IPS DF 19.7 (cell line): ENCODE measurements around the gene PDE3B.
"Not testable (repeated sequence)": the region's sequence is repeated elsewhere in the genome, so short reads cannot be mapped to it uniquely, and the experiment has no call there.

Experiments
- DNase-seq: peaks from one replicate; pipeline ENCODE4 v3.0.0-alpha.2; 2013; ENCODE audit warnings: low read depth, low spot score

The PDE3B gene

DNA sequence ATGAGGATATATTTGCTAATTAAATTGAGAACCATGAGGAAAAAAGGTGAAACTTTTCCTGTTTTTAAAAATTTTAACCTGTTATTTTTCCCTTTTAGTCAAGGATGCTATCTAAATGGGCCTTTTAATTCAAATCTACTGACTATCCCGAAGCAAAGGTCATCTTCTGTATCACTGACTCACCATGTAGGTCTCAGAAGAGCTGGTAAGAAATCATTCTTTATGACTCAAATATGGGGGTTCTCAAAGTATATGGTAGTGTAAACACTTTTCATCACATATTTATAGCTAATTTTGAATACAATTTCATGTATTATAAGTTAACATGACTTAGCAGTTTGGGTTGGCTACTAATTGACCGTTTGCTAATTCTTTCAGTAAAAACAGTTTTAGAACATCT, 160.2 kb downstream of the PDE3B start:
- DNase-seq = no peak

- no peak for DNase-seq
Measured at GRCh38 chr11:14809466-14809865, 165.9 kb downstream of the PDE3B start.

- peak; percentile 20 for DNase-seq
Measured at GRCh38 chr11:14812757-14813156, 169.2 kb downstream of the PDE3B start.

GRCh38 chr11:14813516-14813915, 169.9 kb downstream of the PDE3B start:
- no peak for DNase-seq

DNA sequence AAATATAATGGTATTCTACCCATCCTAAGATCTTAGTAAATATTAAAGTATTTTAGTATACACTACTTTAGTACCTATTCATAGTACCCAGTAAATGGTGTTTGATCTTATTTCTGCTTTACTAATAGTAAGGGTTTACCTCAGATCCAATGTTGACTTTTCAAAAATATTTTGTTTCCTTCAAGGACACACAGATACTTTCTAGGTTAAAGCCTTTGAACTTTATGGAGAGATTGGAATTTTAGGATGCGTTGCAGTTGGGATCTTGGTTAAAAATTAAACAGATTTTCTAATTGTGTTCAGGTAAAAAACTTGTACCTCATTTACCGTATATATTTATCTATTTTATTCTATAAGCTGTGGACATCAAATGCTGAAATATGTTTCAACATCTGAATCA, 175.2 kb downstream of the PDE3B start:
- no peak for DNase-seq

DNA sequence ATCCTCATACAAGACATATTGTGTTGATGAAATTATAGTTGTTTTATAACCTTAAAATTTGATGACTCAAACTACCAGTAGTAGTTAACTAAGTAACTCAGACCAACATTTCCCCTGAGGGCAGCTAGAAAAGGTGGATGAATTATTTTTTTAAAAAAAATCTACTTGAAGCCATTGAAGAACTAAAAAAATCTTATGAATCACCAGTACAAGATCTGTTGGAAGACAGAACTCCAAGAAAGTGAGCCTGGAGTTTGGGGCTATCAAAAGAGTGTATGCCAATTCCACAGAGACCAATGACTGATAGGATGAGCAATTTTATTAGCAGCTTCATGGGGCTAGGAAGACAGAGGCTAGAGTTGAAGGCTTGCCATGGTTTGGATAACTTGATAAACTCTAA, 176.0 kb downstream of the PDE3B start:
- DNase-seq = no peak

DNA sequence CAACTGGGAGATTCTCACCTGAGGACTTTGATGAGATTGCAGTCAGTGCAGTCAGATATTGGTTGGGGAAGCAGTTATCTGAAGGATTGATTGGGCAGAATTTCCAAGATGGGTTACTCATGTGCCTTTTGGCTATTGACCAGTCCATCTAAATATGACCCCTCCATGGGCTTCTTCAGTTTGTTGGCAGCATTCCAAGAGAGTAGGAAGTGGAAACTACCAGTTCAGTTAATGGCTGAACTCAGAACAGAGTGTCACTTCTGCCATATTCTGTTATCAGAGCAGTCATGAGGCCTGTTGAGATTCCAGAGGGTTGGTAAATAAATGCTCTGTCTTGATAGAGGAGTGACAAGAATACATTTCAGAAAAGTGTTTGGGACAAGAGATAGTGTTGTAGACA, 177.4 kb downstream of the PDE3B start:
- DNase-seq = no peak

DNA sequence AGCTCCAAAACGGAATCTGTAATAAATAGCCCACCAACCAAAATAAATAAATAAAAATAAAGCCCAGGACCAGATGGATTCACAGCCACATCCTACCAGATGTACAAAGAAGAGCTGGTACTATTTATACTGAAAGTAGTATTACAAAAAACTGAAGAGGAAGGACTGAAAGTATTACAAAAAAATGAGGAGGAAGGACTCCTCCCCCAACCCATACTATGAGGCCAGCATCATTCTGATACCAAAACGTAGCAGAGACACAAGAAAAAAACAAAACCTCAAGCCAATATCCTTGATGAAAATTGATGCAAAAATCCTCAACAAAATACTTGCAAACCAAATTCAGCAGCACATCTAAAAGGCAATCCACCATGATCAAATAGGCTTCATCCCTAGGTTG, 183.0 kb downstream of the PDE3B start:
- no peak for DNase-seq

DNA sequence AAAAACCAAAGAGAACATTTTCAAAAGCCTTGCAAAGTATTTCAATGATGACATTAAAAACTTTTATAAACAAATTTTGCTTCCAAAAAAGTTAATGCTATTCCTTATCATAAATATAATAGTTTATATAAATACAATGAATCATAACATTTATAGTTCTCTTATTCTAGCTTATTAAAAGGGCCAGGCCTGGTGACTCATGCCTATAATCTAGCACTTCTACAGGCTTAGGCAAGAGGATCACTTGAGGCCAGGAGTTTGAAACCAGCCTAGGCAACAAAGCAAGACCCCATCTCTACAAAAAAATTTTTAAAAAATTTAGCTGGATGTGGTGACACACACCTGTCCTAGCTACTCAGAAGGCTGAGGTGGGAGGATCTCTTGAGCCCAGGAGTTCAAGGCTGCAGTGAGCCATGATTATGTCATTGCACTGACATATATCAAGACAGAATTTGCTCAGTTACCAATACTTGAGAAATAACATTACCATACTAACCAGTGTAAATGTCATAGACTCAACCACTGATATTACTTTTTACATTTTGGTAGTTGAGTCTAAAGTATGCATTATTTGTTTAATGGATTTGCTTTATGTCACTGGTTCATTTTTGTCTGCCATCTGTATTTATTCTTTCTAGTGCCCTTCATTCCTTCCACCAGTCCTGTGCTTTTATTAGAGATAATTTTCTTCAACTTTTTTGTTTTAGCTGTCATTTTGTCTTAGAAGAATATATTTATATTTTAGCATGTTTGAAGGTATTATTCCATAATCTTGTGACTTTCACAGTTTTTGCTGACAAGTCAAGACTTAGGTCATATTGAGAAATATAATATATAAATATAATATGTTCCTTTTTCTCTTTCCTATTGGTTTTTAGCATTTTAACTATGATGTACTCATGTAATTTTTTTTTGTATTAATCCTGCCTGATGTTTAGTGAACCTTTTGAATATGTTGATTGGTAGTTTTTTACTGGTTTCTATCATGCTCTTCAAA, 192.2 kb downstream of the PDE3B start:
- DNase-seq = no peak

- no peak for DNase-seq
Measured at GRCh38 chr11:14842002-14842401, 198.4 kb downstream of the PDE3B start.

DNA sequence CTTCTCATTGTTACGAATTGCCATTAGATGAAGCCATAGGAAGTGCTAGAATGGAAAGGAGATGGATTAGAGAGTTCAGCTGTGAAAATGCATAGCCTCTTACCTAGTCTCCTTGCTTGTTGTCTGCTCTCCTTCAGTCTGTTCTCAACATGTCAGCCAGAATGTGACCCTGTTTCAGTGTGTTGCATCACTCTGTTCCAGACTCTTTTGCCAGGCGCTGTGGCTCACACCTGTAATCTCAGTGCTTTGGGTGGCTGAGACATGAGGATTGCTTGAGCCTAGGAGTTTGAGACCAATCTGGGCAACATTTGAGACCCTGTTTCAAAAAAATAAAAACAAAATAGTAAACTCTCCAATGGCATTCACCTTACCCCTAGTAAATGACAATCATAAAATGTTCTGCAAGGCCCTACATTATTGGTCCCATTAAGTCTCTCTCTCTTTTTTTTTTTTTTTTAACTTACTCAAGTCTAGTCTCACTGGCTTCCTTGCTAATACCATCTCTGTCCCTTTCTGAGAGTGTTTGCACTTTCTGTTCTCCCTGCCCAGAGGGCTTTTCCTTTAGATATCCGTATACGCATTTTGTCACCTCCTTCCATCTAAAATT, 209.1 kb downstream of the PDE3B start:
- DNase-seq = no peak

- no peak for DNase-seq
Measured at GRCh38 chr11:14854057-14854456, 210.5 kb downstream of the PDE3B start.

GRCh38 chr11:14855890-14856289, 212.3 kb downstream of the PDE3B start:
- DNase-seq = no peak

- DNase-seq = no peak
Measured at GRCh38 chr11:14857621-14858020, 214.0 kb downstream of the PDE3B start.

DNA sequence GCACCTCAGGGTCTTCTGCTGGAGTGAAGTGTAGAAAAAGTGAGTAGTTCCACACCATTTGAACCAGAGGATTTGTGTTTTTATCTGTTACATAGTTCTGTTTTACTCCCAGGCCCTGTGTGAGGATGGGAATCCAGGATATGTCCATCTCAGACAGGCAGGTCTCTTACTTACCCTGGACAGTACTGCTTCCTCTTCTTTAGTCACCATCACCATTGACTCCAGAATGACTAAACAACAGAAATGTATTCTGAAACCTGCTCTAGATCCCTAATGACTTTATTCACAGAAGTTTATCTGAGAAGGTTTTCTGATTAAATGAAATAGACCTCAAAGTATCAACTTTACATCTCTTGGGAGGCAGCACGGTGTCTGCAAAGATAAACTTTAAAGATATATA, 214.8 kb downstream of the PDE3B start:
- DNase-seq = no peak

GRCh38 chr11:14860511-14860910, 216.9 kb downstream of the PDE3B start:
- no peak for DNase-seq

DNA sequence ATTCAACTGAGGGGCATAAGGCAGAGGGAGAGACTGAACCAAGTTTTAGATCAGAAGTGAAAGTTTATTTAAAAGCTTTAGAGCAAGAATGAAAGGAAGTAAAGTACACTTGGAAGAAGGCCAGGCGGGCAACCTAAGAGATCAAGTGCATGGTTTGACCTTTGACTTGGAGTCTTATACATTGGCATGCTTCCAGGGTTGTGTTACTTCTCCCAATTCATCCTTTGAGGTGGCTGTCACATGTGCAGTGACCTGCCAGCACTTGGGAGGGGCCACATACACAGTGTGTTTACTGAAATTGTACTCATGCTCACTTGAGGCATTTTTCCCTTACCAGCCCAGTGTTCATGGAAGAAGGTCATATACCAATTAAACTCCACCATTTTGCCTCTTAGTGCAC, 218.1 kb downstream of the PDE3B start:
- no peak for DNase-seq

- DNase-seq = not testable (repeated sequence)
Measured at GRCh38 chr11:14863775-14864174, 220.2 kb downstream of the PDE3B start.

DNA sequence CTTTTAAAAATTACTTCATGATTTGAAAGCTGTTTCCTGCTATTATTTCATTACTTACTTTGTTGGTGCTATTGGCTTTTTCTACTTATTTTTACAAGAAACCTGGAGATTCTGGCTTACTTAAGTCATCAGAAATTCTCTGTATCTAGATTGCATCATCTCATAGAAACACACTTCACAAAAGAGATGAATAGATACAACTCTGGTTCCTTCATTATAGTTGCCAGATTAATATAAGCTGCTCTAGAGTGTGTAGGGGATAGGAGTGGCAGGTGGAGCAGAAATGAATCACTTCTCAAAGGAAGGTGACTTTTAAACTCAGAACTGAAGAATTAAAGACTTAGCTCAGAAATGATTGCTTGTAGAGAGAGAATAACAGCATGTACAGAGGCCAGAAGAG, 228.4 kb downstream of the PDE3B start:
- DNase-seq = no peak

DNA sequence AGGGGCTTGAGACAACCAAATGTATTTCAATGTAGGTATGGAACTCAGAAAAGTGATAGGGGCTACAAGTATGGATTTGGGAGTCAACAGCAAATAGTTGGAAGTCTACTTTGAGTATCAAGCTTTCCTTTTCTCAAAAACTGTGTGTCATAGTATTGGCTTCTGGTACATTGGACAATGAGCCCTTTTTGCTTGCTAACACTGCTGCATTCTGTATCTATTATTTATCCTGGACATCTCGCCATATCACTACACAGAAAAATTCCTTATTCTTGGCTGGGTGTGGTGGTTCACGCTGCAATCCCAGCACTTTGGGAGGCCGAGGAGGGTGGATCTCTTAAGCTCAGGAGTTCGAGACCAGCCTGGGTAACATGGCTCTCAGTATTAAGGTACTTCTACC, 230.0 kb downstream of the PDE3B start:
- DNase-seq = no peak

GRCh38 chr11:14875163-14875562, 231.6 kb downstream of the PDE3B start:
- no peak for DNase-seq

DNA sequence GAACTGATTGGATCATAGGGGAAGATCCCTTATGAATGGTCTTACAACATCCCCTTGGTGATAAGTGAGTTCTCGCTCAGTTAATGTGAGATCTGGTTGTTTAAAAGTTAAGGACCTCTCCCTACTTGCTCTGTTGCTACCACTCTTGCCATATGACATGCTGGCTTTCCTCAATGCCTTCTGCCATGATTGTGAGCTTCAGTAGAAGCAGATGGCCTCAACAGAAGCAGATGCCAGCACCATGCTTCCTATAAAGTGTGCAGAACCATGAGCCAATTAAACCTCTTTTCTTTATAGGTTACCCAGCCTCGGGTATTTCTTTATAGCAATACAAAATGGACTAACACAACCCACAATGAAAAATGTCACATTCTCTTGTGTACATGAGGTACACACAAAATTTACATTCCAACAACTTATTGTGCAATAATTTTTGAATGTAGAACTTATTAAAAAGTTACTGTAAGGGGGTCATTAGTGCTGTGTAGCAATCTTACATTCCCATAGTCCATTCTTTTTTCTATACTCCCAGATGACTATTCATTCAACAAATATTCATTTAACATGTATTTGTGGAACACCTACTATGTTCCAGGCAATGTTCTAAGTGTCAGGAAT, 238.1 kb downstream of the PDE3B start:
- no peak for DNase-seq

GRCh38 chr11:14882196-14882595, 238.6 kb downstream of the PDE3B start:
- DNase-seq = no peak
